ENCODE results near the gene PSPC1.
"Not testable (repeated sequence)": the region's sequence is repeated elsewhere in the genome, so short reads cannot be mapped to it uniquely, and the experiment has no call there.

Gene PSPC1, protein sequence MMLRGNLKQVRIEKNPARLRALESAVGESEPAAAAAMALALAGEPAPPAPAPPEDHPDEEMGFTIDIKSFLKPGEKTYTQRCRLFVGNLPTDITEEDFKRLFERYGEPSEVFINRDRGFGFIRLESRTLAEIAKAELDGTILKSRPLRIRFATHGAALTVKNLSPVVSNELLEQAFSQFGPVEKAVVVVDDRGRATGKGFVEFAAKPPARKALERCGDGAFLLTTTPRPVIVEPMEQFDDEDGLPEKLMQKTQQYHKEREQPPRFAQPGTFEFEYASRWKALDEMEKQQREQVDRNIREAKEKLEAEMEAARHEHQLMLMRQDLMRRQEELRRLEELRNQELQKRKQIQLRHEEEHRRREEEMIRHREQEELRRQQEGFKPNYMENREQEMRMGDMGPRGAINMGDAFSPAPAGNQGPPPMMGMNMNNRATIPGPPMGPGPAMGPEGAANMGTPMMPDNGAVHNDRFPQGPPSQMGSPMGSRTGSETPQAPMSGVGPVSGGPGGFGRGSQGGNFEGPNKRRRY

DNA sequence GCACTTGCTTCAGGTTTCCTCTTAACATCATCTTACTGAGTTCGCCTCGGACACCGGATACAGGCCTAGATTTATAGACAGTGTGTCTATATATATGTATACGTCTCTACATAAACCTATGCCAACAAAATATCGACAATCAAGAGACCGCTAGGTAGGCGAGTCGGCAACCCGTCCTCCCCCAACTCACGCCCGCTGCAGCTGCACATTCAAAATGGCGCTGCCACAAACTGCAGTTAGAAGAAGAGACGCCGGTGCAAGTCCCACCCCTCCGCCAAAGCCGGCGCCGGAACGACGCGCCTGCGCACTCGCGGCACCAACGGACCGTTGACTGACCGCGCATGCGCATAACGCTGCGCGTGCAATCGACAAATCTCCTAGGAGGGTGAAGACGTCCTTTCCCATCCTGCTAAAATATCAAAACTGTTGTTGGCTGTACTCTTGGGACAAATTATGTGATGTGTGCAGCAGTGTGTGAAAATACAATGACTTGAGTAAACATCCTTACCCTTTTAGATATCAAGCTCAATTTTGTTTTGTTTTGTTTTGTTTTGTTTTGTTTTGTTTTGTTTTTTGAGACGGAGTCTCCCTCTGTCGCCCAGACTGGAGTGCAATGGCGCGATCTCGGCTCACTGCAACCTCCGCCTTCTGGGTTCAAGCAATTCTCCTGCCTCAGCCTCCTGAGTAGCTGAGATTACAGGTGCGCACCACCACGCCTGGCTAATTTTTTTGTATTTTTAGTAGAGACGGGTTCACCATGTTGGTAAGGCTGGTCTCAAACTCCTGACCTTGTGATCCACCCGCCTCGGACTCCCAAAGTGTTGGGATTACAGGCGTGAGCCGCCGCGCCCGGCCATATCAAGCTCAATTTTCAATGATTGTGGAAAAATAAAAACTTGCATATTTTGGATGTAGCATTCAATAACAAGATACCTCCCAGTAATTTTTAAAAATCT, at the start of gene PSPC1:
PSPC1 (minus strand) TSS at position 219 of the 956 bp plus-strand sequence; CDS start at position 31, 188 bp downstream.
- peak; percentile 94 for DNase-seq

DNA sequence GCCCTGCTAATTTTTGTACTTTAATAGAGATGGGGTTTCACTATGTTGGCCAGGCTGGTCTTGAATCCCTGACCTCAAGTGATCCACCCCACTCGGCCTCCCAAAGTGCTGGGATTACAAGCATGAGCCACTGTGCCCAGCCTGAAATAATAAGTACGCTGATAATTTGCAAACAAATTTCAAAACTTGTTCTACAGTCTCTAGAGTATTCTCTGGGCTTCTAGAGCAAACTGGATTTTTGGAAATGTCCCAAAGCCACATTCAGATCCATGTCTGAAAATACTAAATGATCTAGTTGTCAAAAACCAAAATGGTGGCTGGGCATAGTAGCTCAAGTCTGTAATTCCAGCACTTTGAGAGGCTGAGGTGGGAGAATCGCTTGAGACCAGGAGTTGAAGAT, 39.9 kb upstream of the PSPC1 start:
- DNase-seq, result no peak

DNA sequence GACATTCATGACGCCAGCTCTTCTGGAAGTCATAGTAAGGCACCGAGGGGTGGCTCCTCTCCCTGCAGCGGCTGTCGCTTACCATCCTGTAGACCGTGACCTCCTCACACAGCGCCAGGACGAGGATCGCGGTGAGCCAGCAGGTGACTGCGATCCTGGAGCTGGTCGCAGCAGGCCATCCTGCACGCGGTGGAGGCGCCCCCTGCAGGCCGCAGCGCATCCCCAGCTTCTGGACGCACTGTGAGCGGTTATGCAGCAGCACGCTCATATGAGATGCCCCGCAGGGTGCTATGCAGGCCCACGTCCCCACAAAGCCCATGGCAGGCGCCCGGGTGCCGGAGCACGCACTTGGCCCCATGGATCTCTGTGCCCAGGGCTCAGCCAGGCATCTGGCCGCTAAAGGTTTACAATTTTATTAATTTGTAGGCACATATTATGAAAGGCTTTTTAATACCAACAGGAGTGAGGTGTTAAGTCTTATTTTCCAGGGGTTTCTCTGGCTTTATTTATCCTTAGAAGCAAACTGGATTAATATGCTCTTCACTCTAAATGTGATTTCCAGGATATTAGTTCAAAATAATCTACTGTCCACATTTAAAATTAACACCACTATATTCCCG, 35.6 kb upstream of the PSPC1 start:
- peak; percentile 15 for DNase-seq

DNA sequence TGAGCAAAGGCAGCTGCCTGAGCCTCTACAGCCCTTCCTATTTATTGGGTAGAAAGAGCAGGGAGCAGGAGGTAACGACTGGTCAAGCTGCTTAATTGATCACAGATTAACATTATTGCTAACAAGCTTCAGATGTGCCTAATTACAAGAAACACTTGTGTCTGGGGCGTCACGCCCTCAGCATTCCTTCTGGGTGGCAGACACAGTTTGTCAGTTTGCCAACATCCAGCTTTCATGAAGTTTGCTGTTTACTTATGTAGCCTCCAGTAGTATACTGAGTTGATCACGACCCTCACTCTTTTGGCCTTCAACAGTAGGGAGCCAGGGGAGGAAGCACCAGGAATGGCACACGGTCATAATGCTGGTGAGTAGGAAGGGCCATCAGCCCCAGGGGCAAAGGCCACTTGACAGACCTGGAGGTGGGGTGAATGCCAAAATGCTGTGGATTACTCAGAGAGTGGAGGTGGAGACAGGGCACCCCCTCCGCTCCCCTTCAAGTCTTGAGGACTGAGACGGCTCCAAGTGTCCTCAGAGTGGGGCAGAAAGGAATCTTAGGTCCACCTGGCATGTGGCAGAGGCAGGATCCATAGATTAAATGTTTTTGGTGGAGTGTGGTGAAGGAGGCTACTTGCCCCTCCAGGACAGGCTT, 34.9 kb upstream of the PSPC1 start:
- DNase-seq, result no peak

DNA sequence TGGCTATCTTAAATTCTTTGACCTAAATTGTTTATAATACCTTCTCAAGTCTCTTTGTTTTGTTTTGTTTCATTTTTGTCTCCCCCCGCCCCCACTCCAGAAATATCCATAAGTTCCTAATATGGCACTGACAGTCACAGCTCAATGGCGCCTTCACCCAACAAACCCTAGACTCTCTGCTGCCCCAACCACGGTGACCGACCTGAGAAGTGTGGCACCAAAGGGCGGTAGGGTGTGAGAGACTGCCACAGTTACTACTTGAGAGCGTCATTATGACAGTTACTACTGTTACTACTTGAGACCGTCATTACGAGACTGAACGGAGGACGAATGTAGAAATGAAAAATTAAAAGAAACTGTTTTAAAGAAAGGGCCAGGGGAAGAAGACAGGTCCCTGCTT, 34.4 kb upstream of the PSPC1 start:
- DNase-seq, result no peak

DNA sequence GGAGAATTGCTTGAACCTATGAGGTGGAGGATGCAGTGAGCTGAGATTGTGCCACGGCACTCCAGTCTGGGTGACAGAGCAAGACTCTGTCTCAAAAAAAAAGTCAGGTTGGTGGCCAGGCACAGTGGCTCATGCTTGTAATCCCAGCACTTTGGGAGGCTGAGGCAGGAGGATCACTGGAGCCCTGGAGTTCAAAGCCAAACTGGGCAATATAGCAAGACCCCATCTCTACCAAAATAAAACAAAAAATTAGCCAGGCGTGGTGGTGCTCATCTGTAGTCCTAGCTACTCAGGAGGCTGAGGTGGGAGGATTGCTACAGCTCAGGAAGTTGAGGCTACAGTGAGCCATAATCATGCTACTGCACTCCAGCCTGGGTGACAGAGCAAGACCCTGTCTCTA, 33.1 kb upstream of the PSPC1 start:
- DNase-seq, result not testable (repeated sequence)

DNA sequence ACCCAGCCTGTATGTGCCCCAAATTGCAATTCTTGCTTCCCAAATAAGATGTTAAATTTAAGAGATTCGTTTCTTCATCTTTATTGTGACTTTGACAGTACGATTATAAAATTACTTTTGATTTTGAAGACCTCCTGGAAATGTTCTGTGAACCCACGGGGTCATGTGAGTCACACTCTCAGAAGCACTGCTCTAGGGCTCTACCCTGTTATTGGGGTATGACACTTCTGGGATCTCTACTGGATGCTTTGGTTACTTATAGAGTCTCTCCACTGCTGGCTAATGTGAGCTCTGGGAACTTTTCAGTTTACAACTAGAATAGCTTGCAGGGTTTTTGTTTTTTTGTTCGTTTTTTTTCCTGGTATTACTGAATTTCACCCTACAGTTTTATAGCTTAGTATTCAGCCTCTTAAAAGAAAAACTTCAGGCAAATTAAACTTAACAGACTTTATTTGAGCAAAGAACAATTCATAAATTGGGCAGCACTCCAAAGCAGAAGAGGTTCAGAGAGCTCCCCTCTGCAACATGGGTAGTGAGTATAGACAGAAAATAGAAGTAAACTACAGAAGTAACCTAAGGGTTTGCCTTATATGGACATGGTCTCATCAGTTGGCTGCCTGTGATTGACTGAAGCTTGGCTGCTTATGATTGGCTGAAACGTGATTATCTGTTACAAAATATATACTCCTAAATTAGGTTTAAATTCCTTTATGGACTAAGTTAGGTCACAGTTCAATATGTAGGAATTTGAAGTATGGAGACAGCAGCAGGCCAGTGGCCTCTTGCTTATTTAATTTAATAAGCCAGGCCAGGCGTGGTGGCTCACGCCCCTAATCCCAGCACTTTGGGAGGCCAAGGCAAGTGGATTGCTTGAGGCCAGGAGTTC, 28.5 kb upstream of the PSPC1 start:
- peak; percentile 8 for DNase-seq

DNA sequence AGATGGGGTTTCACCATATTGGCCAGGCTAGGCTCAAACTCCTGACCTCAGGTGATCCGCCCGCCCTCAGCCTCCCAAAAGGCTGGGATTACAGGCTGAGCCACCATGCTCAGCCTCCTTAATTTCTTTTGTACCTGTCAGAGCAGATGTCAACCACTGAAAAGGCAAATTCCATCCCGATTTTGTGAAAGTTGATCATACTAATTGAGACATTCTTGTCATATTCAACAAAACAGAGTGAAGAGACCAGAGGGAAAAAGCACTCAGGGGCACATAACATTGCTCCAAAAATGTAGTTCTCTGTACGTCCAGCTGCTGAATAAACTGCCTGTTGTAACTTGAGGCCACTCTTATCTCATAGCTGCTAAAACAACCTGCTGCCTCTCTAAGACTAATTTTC, 27.4 kb upstream of the PSPC1 start:
- no peak for DNase-seq

DNA sequence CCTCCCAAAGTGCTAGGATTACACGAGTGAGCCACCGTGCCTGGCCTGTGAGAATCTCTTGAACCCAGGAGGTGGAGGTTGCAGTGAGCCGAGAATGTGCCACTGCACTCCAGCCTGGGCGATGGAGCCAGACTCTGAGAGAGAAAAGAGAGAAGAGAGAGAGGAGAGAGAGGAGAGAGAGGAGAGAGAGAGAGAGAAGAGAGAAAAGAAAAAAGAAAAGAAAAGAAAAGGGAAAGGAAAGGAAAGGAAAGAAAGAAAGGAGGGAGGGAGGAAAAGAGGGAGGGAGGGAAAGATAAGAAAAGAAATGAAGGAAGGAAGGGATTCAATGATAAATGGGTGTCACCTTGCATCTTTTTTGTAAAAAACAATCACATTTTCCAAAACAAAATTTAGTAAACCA, 23.0 kb upstream of the PSPC1 start:
- DNase-seq, result no peak

DNA sequence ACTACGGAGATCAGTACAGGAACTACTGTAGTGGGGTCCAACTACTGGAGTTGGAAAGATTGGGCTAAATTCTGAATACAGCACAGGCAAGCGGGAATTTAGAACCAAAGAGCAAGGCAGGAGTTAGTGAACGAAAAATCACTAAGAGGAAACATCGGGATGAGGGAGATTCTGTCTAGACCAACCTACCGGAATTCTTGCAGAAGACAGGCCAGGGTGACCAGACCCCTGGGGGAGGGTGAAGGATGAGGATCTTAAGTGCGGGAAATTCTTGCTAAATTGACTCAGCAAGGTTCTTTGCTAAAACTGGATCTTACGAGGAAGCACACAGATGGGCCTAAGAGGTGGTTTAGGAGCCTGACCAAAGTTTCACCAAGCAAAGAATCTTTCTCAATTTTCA, 13.2 kb upstream of the PSPC1 start:
- no peak for DNase-seq

DNA sequence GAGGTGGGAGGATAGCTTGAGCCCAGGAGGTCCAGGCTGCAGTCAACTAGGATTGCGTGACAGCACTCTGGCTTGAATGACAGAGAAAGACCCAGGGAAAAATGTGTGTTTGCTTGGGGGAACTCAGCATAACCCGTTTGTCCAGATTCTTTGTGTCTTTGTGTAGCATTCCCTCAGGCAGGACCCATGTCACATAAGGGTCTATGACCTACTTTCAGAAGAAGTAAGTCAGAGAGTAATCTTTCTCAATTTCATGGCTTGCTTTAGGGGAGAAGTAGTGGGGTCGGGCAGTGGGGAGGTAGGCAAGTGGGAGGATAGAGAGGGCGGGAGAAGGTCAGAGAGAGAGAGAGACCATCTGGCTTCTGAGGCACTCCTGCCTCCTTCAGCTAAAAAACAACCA, 11.9 kb upstream of the PSPC1 start:
- no peak for DNase-seq

DNA sequence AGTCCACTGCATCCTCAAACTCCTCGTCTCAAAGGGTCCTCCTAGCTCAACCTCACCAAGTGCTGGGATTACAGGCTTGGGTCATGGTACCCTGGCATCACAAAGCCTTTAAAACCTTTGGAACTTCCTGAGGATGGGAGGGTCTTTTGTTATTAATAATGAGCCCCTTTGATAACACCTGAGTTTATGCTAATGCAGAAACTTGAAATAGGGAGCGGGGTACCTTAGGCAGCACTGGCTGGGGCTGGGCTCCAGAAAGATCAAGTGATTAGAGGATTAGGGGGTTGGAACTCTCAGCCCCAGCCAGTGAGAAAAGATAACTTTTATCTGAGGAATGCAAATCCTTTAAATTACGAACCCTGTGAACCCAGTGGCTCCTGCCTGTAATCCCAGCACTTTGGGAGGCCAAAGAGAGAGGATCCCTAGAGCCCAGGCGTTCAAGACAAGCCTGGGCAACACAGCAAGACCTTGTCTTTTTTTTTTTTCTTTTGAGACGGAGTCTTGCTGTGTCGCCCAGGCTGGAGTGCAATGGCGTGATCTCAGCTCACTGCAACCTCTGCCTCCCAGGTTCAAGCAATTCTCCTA, 9.3 kb upstream of the PSPC1 start:
- no peak for DNase-seq

DNA sequence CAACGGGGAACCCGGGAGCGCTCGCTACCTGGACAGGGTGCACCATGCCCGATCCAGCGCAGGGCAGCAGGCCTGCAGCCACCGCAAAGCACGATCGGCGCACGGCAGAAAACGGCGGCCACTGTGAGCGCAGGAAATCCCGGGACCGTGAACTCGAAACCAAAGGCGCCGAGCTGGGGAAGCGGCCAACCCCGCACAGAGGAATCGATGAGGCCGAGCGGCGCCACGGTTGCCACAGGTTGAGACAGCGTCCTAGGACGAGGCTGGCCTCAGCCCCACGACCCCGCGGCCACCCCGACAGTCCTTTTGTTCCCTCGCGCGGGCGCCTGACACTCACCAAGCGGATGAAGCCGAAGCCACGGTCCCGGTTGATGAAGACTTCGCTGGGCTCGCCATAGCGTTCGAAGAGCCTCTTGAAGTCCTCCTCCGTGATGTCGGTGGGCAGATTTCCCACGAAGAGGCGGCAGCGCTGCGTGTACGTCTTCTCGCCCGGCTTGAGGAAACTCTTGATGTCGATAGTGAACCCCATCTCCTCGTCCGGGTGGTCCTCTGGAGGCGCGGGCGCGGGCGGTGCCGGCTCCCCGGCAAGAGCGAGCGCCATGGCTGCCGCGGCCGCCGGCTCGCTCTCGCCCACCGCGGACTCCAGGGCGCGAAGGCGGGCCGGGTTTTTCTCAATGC, 557 bp downstream of the PSPC1 start:
- peak; percentile 45 for DNase-seq

DNA sequence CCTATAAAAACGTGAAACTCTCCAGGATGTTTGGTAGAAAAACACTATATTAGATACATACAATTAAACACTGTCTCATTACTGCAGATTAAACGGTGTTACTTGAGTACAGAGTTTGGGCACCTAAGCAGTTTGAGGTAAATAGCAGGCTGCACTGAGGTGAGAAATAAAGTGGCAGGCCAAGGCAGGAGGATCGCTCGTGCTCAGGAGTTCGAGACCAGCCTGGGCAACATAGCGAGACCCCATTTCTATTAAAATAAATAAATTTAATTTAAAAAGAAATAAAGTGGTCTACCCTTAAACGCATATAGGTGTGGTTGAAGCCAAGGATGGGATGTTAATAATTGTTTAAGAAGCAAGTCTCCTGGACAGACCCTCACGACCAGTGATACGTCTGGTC, 1.2 kb downstream of the PSPC1 start:
- DNase-seq, result no peak

DNA sequence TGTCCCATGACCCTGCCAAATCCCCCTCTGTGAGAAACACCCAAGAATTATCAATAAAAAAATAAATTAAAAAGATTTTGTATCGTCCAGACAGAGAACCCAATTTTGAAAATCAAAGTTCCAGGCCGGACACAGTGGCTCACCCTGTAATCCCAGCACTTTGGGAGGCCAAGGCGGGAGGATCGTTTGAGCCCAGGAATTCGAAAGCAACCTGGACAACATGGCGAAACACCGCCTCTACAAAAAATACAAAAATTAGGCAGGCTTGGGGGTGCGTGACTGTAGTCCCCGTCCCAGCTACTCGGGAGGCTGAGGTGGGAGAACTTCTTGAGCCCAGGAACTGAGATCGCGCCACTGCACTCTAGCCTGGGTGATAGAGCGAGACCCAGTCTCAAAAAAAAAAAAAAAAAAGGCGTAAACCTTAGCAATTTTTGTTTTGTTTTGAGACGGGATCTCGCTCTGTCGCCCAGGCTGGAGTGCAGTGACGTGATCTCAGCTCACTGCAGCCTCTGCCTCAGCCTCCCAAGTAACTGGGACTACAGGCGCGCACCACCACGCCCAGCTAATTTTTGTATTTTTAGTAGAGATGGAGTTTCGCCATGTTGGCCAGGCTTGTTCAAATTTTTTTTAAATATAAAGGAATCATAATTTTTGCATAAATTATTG, 1.9 kb downstream of the PSPC1 start:
- DNase-seq, result not testable (repeated sequence)

DNA sequence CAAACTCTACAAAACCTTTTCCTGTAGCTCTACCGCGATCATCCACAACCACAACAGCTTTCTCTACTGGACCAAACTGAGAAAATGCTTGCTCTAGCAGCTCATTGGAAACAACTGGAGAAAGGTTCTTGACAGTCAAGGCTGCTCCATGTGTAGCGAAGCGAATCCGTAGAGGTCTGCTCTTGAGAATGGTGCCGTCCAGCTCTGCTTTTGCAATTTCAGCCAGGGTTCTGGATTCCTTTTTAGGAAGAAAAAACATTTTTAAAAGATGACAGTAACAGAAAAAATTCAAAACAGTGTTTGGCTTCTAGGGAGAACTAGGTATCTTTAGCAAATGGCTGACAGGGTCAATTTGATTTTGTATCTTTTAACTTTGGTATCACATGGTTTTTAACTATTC, 10.4 kb downstream of the PSPC1 start:
- peak; percentile 18 for DNase-seq

DNA sequence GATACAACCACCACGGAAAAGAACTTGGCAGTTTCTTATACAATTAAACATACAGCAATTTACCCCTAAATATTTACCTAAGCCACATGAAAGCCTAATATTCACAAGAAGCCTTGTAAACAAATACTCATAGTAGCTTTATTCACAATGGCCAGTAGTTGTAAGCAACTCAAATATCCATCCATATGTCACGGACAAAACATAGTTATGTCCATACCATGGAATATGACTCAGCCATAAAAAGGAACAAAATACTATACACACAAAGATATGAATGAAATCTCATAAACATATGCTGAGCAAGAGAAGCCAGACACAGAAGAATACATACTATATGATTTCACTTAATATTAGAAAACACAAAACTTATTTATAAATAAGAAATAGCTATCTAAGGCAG, 12.9 kb downstream of the PSPC1 start:
- no peak for DNase-seq

DNA sequence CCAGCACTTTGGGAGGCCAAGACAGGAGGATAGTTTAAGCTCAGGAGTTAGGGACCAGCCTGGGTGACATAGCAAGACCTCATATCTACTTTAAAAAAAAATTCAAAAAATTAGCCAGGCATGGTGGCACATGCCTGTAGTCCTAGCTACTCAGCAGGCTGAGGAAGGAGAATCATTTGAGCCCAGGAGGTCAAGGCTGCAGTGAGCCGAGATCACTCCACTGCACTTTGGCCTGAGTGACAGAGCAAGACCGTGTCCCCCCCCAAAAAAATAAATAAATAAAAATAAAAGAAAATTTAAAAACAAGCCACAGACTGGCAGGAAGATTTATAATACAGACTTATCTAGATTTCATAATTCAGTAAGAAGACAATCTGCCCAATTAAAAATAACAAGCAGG, 14.8 kb downstream of the PSPC1 start:
- no peak for DNase-seq

DNA sequence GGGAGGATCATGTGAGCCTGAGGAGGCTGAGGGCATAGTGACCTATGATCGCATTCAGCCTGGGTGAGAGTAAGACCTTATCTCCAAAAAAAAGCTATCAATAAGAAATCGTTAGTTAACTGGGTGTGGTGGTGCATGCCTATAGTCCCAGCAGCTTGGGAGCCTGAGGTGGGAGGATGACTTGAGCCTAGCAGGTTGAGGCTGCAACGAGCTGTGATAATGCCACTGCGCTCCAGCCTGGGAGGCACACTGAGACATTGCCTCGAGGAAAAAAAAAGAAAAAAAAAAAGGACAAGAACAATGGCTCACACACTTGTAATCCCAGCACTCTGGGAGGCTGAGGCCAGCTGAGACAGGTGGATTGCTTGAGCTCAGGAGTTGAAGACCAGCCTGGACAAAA, 16.2 kb downstream of the PSPC1 start:
- no peak for DNase-seq

DNA sequence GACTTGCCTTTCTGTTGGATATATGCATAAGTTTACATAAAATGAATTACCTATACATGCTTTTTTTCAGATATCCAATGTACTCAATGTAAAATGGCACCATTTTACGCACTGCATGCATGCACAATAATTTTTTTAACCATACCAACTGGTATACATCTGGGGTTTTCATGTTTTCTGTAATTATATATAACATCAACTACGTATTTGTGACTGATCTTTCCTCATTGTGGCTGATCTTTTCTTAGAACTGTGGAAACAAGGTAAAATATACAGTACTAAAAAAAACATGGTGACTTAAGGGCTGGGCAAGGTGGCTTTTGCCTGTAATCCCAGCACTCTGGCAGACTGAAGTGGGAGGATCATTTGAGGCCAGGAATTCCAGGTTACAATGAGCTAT, 18.5 kb downstream of the PSPC1 start:
- DNase-seq, result no peak

Measured in fibroblast of skin of right biceps (primary cell).